ENCODE results near the gene SPECC1L.

The SPECC1L gene

GRCh38 chr22:24433001-24433827, 162.6 kb downstream of the SPECC1L start:
- DNase-seq, result no peak

GRCh38 chr22:24433828-24434470, 163.3 kb downstream of the SPECC1L start:
- DNase-seq, result peak; percentile 96 to 100

GRCh38 chr22:24434471-24435322, 164.1 kb downstream of the SPECC1L start:
- DNase-seq, result peak; percentile 86 to 87

GRCh38 chr22:24435323-24435645, 164.7 kb downstream of the SPECC1L start:
- no peak for DNase-seq

- DNase-seq, result no peak
Measured at GRCh38 chr22:24435861-24436371, 165.3 kb downstream of the SPECC1L start.

- DNase-seq, result no peak
Measured at GRCh38 chr22:24436553-24436952, 165.9 kb downstream of the SPECC1L start.

GRCh38 chr22:24437091-24437490, 166.5 kb downstream of the SPECC1L start:
- no peak for DNase-seq

GRCh38 chr22:24437741-24438328, 167.2 kb downstream of the SPECC1L start:
- no peak for DNase-seq

- peak; percentile 33 to 70 for DNase-seq
Measured at GRCh38 chr22:24440270-24440717, 169.7 kb downstream of the SPECC1L start.

GRCh38 chr22:24440718-24441405, 170.2 kb downstream of the SPECC1L start:
- no peak for DNase-seq

- no peak for DNase-seq
Measured at GRCh38 chr22:24441406-24442351, 171.0 kb downstream of the SPECC1L start.

GRCh38 chr22:24442352-24442744, 171.7 kb downstream of the SPECC1L start:
- DNase-seq, result no peak

GRCh38 chr22:24443668-24444067, 173.0 kb downstream of the SPECC1L start:
- no peak for DNase-seq

GRCh38 chr22:24444251-24444650, 173.6 kb downstream of the SPECC1L start:
- DNase-seq, result no peak

GRCh38 chr22:24444729-24445466, 174.3 kb downstream of the SPECC1L start:
- DNase-seq, result no peak

- no peak for DNase-seq
Measured at GRCh38 chr22:24445481-24446259, 175.0 kb downstream of the SPECC1L start.

- DNase-seq, result no peak
Measured at GRCh38 chr22:24446260-24446611, 175.6 kb downstream of the SPECC1L start.

GRCh38 chr22:24450610-24451009, 180.0 kb downstream of the SPECC1L start:
- DNase-seq, result no peak

GRCh38 chr22:24451162-24451561, 180.5 kb downstream of the SPECC1L start:
- no peak for DNase-seq

GRCh38 chr22:24453853-24454252, 183.2 kb downstream of the SPECC1L start:
- no peak for DNase-seq
